Renal pelvis (tissue), 12 donors: ENCODE measurements around the gene PEX11G. TPM values are rescaled to one million over a fixed set of nuclear protein-coding genes. Genes with fewer than 3 reads are reported as not detected.

ENCODE experiments used
- DNase-seq: peaks from one replicate; pipeline ENCODE4 v3.0.0-alpha.2; 2013
- long read RNA-seq, 16 experiments: transcript quantifications; one replicate each; lab custom pipeline, GENCODE V29; 2026
- polyA plus RNA-seq, 3 donors: library from polyadenylated mRNA; unstranded; fragments of 120-200 nt; gene quantifications; one replicate each; pipeline ENCODE4 v1.2.1, GENCODE V29; 2013; ENCODE audit not compliant: insufficient read length in 3 of 3

The PEX11G gene
- 10 to 100 TPM in 1 of 3 donors, 1 to 10 TPM in 2; 7.0 to 10.8 (median 9.2) TPM for polyA plus RNA-seq
- long read RNA-seq, donor 1, partial matches to known transcripts = 0 of 3 reads
- long read RNA-seq, donor 1, other reads (novel, unspliced or antisense) = 0 of 3 reads
- long read RNA-seq, donor 2, transcript PEX11G-201 (5 exons, 1,062 nt) = major isoform, 6 of 12 reads
- long read RNA-seq, donor 2, partial matches to known transcripts = 5 of 12 reads
- long read RNA-seq, donor 2, other reads (novel, unspliced or antisense) = 0 of 12 reads
- long read RNA-seq, donor 3, partial matches to known transcripts = 0 of 3 reads
- long read RNA-seq, donor 3, other reads (novel, unspliced or antisense) = 0 of 3 reads
- long read RNA-seq, donor 4, transcript PEX11G-201 (5 exons, 1,062 nt) = major isoform, 9 of 9 reads
- long read RNA-seq, donor 4, partial matches to known transcripts = 0 of 9 reads
- long read RNA-seq, donor 4, other reads (novel, unspliced or antisense) = 0 of 9 reads
- long read RNA-seq, donor 5, partial matches to known transcripts = 0 of 3 reads
- long read RNA-seq, donor 5, other reads (novel, unspliced or antisense) = 0 of 3 reads
- long read RNA-seq, donor 6, transcript PEX11G-201 (5 exons, 1,062 nt) = major isoform, 5 of 5 reads
- long read RNA-seq, donor 6, partial matches to known transcripts = 0 of 5 reads
- long read RNA-seq, donor 6, other reads (novel, unspliced or antisense) = 0 of 5 reads
- long read RNA-seq, donor 7, partial matches to known transcripts = 0 of 4 reads
- long read RNA-seq, donor 7, other reads (novel, unspliced or antisense) = 0 of 4 reads
- long read RNA-seq, donor 8, partial matches to known transcripts = 0 of 2 reads
- long read RNA-seq, donor 8, other reads (novel, unspliced or antisense) = 0 of 2 reads
- long read RNA-seq, donor 9, transcript PEX11G-201 (5 exons, 1,062 nt) = major isoform, 7 of 8 reads
- long read RNA-seq, donor 9, partial matches to known transcripts = 0 of 8 reads
- long read RNA-seq, donor 9, other reads (novel, unspliced or antisense) = 0 of 8 reads
- long read RNA-seq, donor 10, transcript PEX11G-201 (5 exons, 1,062 nt) = major isoform, 5 of 5 reads
- long read RNA-seq, donor 10, partial matches to known transcripts = 0 of 5 reads
- long read RNA-seq, donor 10, other reads (novel, unspliced or antisense) = 0 of 5 reads
- long read RNA-seq, donor 11, partial matches to known transcripts = 0 of 5 reads
- long read RNA-seq, donor 11, other reads (novel, unspliced or antisense) = 0 of 5 reads
- long read RNA-seq, donor 12, transcript PEX11G-201 (5 exons, 1,062 nt) = major isoform, 12 of 328 reads
- long read RNA-seq, donor 12, partial matches to known transcripts = 315 of 328 reads
- long read RNA-seq, donor 12, other reads (novel, unspliced or antisense) = 0 of 328 reads
- long read RNA-seq, donor 13, partial matches to known transcripts = 5 of 7 reads
- long read RNA-seq, donor 13, other reads (novel, unspliced or antisense) = 0 of 7 reads
- long read RNA-seq, donor 14 = 0 reads
- long read RNA-seq, donor 15 = 0 reads
- long read RNA-seq, donor 16, transcript PEX11G-201 (5 exons, 1,062 nt) = major isoform, 7 of 7 reads
- long read RNA-seq, donor 16, partial matches to known transcripts = 0 of 7 reads
- long read RNA-seq, donor 16, other reads (novel, unspliced or antisense) = 0 of 7 reads

GRCh38 chr19:7488736-7489353 is at the start of gene PEX11G:
TSS of gene PEX11G (minus strand) at chr19:7489035. CDS start at chr19:7489010, 25 bp downstream.
- peak; percentile 92 for DNase-seq

- no peak for DNase-seq
These were observed 47.3 kb upstream of the PEX11G start for GRCh38 chr19:7535998-7536695.

GRCh38 chr19:7535047-7535997 is 46.5 kb upstream of the PEX11G start, which contains the start of gene PNPLA6:
TSS of gene PNPLA6 (plus strand) at chr19:7535717. CDS start at chr19:7535789, 72 bp downstream.
- peak; percentile 95 for DNase-seq

GRCh38 chr19:7534531-7535046 is 45.8 kb upstream of the PEX11G start:
- peak; percentile 79 for DNase-seq

DNA sequence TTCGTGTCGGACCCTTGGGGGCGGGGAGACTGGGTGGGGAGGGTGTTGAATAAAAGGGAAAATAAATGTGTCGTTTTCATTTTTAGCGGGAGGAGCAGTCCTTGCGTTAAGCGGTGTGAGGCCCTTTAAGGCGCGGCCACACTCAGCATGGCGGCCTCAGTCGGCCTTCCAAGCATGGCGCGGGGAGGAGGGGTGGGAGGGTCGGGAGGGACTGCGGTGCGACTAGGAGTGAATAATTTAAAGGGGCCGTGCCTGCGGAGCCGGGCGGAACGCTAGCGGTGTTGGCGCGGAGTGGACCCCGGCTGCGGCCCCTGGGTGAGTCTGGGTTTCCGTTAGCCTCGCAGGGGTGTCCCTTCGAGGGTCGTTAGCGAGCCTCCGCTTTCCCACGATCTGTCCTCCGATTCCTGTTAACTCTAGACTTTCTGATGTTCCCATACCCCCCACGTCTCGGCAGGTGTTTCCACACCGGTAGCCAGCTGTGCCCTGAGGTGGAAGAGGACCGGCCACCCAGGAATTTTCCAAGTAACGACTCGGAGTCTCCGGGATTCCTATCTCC is 45.2 kb upstream of the PEX11G start:
- peak; percentile 91 for DNase-seq

- DNase-seq = no peak
These were observed 44.5 kb upstream of the PEX11G start for GRCh38 chr19:7533281-7533885.

DNA sequence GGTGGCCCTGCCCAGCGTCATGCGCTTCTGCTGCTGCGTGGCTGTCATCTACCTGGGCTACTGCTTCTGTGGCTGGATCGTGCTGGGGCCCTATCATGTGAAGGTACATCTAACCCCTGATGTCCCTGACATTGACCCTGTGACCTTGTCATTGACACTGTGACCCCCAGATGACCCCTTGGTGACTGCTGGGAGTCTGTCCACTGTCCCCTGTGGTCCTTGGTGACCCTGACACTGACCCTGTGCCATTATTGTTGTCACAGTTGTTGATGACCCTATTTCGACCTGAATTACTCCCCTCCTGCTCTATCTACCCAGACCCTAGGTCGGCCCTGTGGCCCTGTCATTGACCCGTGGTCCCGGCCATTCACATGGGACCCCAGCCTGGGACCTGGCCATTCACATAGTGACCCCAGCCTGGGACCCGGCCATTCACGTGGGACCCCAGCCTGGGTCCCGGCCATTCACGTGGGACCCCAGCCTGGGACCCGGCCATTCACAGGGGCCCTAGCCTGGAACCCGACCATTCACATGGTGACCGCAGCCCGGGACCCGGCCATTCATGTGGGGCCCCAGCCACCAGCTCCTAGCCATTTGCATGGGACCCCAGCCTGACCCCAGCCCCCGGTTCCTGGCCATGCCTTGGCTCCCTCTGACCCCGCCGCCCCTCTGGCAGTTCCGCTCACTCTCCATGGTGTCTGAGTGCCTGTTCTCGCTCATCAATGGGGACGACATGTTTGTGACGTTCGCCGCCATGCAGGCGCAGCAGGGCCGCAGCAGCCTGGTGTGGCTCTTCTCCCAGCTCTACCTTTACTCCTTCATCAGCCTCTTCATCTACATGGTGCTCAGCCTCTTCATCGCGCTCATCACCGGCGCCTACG is 41.0 kb upstream of the PEX11G start:
- no peak for DNase-seq

GRCh38 chr19:7529246-7529600 is 40.4 kb upstream of the PEX11G start:
- DNase-seq = no peak

DNA sequence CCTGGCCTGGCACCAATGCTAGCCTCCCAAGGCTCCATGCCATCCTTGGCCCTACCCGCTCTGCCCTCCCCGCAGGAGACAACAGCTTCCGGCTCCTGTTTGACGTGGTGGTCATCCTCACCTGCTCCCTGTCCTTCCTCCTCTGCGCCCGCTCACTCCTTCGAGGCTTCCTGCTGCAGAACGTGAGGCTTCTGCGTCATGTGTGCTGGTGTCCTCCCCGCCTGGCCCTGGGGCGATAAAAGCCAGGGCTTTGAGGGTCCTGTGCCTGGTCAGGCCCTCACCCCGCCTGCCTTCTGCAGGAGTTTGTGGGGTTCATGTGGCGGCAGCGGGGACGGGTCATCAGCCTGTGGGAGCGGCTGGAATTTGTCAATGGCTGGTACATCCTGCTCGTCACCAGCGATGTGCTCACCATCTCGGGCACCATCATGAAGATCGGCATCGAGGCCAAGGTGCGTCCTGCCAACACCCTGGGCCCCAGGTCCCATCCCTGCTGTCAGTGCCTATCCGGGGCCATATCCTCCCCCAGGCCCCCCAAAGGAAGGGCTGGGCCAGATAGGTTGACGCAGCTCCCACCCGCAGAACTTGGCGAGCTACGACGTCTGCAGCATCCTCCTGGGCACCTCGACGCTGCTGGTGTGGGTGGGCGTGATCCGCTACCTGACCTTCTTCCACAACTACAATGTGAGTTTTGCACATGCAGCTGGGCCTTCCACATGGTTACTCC is 39.8 kb upstream of the PEX11G start:
- no peak for DNase-seq

GRCh38 chr19:7528192-7528519 is 39.3 kb upstream of the PEX11G start:
- no peak for DNase-seq

DNA sequence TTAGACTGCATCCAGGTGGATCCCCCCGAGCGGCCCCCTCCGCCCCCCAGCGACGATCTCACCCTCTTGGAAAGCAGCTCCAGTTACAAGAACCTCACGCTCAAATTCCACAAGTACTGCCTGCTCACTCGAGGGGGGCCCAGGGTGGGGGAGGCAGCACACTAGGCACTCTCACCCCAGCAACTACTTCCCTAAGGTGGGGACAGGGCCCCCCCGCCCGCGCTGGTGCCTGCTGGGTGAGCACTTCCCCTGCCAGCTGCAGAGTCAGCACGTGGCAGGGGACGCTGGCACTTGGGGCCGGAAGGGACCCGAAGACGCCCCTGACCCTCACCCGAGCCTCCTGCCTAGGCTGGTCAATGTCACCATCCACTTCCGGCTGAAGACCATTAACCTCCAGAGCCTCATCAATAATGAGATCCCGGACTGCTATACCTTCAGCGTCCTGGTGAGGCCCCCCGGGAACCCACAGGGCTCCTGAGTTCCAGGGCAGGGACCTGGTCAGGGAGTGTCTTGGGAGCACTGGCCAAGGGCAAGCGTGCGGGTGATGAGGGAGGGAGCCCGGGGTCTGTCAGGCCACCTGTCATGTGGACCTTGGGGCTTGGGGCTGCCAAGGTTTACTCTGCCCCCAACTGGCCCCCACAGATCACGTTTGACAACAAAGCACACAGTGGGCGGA is 38.8 kb upstream of the PEX11G start:
- no peak for DNase-seq

- DNase-seq = no peak
These were observed 37.5 kb upstream of the PEX11G start for GRCh38 chr19:7526059-7526929.

DNA sequence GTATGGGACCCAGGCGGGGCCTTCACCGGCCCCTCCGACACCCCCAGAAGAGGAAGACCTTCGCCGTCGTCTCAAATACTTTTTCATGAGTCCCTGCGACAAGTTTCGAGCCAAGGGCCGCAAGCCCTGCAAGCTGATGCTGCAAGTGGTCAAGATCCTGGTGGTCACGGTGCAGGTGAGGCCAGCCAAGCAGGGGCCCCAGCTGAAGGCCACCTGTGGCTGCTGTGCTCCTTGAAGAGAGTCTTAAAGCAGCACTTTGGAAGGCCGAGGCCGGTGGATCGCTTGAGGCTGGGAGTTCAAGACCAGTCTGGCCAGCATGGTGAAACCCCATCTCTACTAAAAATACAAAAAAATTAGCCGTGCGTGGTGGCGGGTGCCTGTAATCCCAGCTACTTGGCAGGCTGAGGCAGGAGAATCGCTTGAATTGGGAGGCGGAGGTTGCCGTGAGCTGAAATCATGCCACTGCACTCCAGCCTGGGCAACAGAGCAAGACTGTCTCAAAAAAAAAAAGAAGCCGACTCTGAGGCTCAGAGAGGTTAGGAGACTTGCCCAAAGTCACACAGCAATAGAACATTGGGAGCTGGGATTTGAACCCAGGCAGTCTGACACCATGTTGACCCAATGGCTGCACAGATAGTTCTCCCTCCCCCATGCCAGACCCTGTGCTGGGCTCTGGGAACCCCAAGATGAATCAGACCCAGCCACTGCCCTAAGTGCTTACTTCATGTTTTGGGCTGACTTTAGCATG is 36.3 kb upstream of the PEX11G start:
- no peak for DNase-seq

DNA sequence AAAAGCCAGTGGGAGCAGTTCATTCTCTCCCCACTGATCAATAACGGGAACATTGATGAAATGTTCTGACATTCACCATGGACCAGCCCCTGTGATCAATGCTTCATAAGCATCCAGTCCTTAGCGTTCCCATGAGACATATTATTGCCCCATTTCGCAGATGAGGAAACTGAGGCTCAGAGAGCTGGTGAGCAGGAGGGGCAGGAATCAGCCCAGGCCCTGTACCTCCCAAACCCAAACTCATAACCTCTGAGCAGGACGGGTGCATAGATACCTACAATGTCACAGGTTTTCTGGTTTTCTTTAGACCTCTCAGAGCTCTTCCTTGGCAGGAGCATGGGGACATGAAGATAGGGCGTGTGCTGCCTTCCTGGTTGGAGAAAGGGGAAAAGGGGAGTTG is 35.7 kb upstream of the PEX11G start:
- DNase-seq = no peak
